Osteocyte (in vitro differentiated cells): ENCODE results near the gene KCNE5. TPM values are rescaled to one million over a fixed set of nuclear protein-coding genes. Genes with fewer than 3 reads are reported as not detected.
"Not testable (repeated sequence)": the region's sequence is repeated elsewhere in the genome, so short reads cannot be mapped to it uniquely, and the experiment has no call there.

ENCODE experiments used
- DNase-seq: peaks from one replicate; pipeline ENCODE4 v3.0.0; 2021; ENCODE audit warnings: mixed read lengths; ENCODE audit not compliant: unreplicated experiment; ENCODE audit errors: extremely low spot score
- H3K27ac Mint-ChIP-seq: one replicate; pipeline ENCODE4 v1.8.0; 2021; ENCODE audit warnings: mild to moderate bottlenecking, mixed read lengths; ENCODE audit not compliant: unreplicated experiment
- H3K27me3 Mint-ChIP-seq: one replicate; pipeline ENCODE4 v1.8.0; 2021; ENCODE audit warnings: mixed read lengths; ENCODE audit not compliant: unreplicated experiment
- H3K36me3 Mint-ChIP-seq: one replicate; pipeline ENCODE4 v1.8.0; 2021; ENCODE audit warnings: mixed read lengths; ENCODE audit not compliant: unreplicated experiment
- H3K4me1 Mint-ChIP-seq: one replicate; pipeline ENCODE4 v1.8.0; 2021; ENCODE audit warnings: mixed read lengths; ENCODE audit not compliant: unreplicated experiment
- H3K4me3 Mint-ChIP-seq: one replicate; pipeline ENCODE4 v1.8.0; 2021; ENCODE audit warnings: mild to moderate bottlenecking, moderate library complexity, mixed read lengths; ENCODE audit not compliant: unreplicated experiment
- H3K9me3 Mint-ChIP-seq: one replicate; pipeline ENCODE4 v1.8.0; 2021; ENCODE audit warnings: mixed read lengths; ENCODE audit not compliant: unreplicated experiment
- CTCF ChIP-seq: fragments of 200-600 bp; sonication (generic); IDR thresholded peaks from 2 replicates; pipeline ENCODE4 v1.5.0; 2021; ENCODE audit warnings: antibody characterized with exemption, mild to moderate bottlenecking, moderate library complexity
- long read RNA-seq: library from polyadenylated mRNA; unstranded; transcript quantifications from one replicate; pipeline ENCODE4 v2.0.0, GENCODE V29; 2021
- total RNA-seq: library from RNA; stranded (reverse); gene quantifications from 2 replicates; pipeline ENCODE4 v1.2.1, GENCODE V29; 2021

The KCNE5 gene
- total RNA-seq, result 0.24 and 0.70 TPM in 2 replicates
- long read RNA-seq, result 0 reads

GRCh38 chrX:109624641-109625616, at the start of gene KCNE5:
KCNE5 (minus strand) TSS chrX:109625172; CDS start chrX:109625020, 152 bp downstream.
- peaks cover 30% of the 10 kb centered on the region for H3K4me1 Mint-ChIP-seq
- no peaks in the 10 kb centered on the region for H3K36me3 Mint-ChIP-seq
- H3K27ac Mint-ChIP-seq, result no peak within 1 kb of the TSS
- no peaks in the 10 kb centered on the region for H3K27me3 Mint-ChIP-seq
- no peak for DNase-seq
- no peaks in the 10 kb centered on the region for H3K9me3 Mint-ChIP-seq
- TF ChIP-seq CTCF, result no peak
- peak within 1 kb of the TSS; percentile 50 for H3K4me3 Mint-ChIP-seq

- TF ChIP-seq CTCF, result no peak
- Mint-ChIP-seq H3K36me3 (peaks cover 36% of the 10 kb centered on the region), H3K27ac (no peak overlapping the region), H3K4me3 (no peak overlapping the region), H3K4me1 (no peaks in the 10 kb centered on the region), H3K27me3 (no peaks in the 10 kb centered on the region), H3K9me3 (no peaks in the 10 kb centered on the region)
- no peak for DNase-seq
Observed at GRCh38 chrX:109672239-109672638, 47.3 kb upstream of the KCNE5 start.

DNA sequence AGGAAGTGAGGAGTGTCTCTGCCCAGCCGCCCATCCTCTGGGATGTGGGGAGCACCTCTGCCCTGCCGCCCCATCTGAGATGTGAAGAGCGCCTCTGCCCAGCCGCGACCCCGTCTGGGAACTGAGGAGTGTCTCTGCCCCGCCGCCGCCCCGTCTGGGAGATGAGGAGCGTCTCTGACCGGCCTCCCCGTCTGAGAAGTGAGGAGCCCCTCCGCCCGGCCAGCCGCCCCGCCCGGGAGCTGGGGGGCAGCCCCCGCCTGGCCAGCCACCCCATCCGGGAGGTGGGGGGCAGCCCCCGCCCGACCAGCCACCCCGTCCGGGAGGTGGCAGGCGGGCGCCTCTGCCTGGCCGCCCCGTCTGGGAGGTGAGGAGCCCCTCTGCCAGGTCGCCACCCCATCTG, 46.2 kb upstream of the KCNE5 start:
- H3K9me3 Mint-ChIP-seq, H3K4me3 Mint-ChIP-seq, DNase-seq, H3K27me3 Mint-ChIP-seq, H3K4me1 Mint-ChIP-seq, H3K27ac Mint-ChIP-seq: not testable (repeated sequence)
- peaks cover 42% of the 10 kb centered on the region for H3K36me3 Mint-ChIP-seq

GRCh38 chrX:109667986-109668385, 43.0 kb upstream of the KCNE5 start:
- H3K27me3 Mint-ChIP-seq, result no peaks in the 10 kb centered on the region
- no peaks in the 10 kb centered on the region for H3K9me3 Mint-ChIP-seq
- H3K4me1 Mint-ChIP-seq, result no peaks in the 10 kb centered on the region
- H3K27ac Mint-ChIP-seq, result no peak overlapping the region
- H3K4me3 Mint-ChIP-seq, result no peak overlapping the region
- no peak for DNase-seq
- peaks cover 53% of the 10 kb centered on the region for H3K36me3 Mint-ChIP-seq
- no peak for TF ChIP-seq CTCF

DNA sequence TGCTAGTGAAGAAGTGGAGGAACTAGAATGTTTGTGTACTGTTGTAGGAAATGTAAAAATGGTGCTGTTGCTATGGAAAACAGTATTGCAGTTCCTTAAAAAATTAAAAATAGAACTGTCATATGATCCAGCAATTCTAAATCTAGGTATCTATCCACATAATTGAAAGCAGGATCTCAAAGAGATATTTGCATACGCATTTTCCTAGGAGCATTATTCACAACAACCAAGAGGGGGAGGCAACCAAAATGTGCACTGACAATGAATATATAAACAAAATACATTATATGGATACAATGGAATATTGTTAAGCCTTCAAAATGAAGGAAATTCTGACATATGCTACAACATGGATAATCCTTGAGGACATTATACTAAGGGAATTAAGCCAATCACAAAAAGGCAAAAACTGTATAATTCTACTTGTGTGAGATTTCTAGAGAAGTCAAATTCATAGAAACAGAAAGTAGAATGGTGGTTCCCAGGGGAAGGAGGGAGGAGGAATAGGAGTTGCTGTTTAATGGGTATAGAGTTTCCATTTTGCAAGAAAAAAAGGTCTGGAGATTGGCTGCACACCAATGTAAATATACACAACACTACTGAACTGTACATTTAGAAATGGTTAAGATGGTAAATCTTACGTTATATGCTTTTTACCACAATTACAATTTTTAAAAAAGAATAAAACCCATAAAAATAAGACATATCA, 35.6 kb upstream of the KCNE5 start:
- Mint-ChIP-seq H3K27ac (peak overlapping the region; percentile 85), H3K4me3 (peak overlapping the region; percentile 19), H3K27me3 (no peaks in the 10 kb centered on the region), H3K9me3 (no peaks in the 10 kb centered on the region), H3K4me1 (peaks cover 19% of the 10 kb centered on the region), H3K36me3 (peaks cover 48% of the 10 kb centered on the region)
- peak; percentile 22 for TF ChIP-seq CTCF
- no peak for DNase-seq
